ENCODE data around the gene GART.

The GART gene

GRCh38 chr21:33552999-33553598, 11.2 kb upstream of the GART start:
- no peak for DNase-seq

- DNase-seq: no peak
Measured at GRCh38 chr21:33552093-33552998, 10.4 kb upstream of the GART start.

- no peak for DNase-seq
Measured at GRCh38 chr21:33551664-33552063, 9.7 kb upstream of the GART start.

- DNase-seq: no peak
Measured at GRCh38 chr21:33550772-33551660, 9.1 kb upstream of the GART start.

- no peak for DNase-seq
Measured at GRCh38 chr21:33549848-33550771, 8.2 kb upstream of the GART start.

GRCh38 chr21:33546086-33546485, 4.2 kb upstream of the GART start:
- no peak for DNase-seq

- DNase-seq: no peak
Measured at GRCh38 chr21:33544451-33545195, 2.7 kb upstream of the GART start.

- DNase-seq: peak; percentile 52
Measured at GRCh38 chr21:33543505-33544129, 1.7 kb upstream of the GART start.

GRCh38 chr21:33542640-33543504, 955 bp upstream of the GART start, which contains the start of gene SON:
TSS of gene SON (plus strand) at chr21:33543038. CDS start at chr21:33543093, 55 bp downstream.
- DNase-seq: peak; percentile 95

GRCh38 chr21:33541105-33541711, 709 bp downstream of the GART start:
- no peak for DNase-seq

GRCh38 chr21:33540711-33541104, 1.2 kb downstream of the GART start:
- no peak for DNase-seq

GRCh38 chr21:33539616-33540015, 2.3 kb downstream of the GART start:
- no peak for DNase-seq

- no peak for DNase-seq
Measured at GRCh38 chr21:33537212-33537611, 4.7 kb downstream of the GART start.

GRCh38 chr21:33531007-33531406, 10.9 kb downstream of the GART start:
- DNase-seq: no peak

GRCh38 chr21:33522953-33523349, 19.0 kb downstream of the GART start:
- no peak for DNase-seq

- no peak for DNase-seq
Measured at GRCh38 chr21:33522297-33522952, 19.5 kb downstream of the GART start.

GRCh38 chr21:33518899-33519298, 23.0 kb downstream of the GART start:
- DNase-seq: no peak

- DNase-seq: no peak
Measured at GRCh38 chr21:33514229-33514628, 27.7 kb downstream of the GART start.

GRCh38 chr21:33512481-33512880, 29.4 kb downstream of the GART start:
- DNase-seq: no peak
